Osteoblast (primary cell): ENCODE results near the gene FBXO47. TPM values are rescaled to one million over a fixed set of nuclear protein-coding genes. Genes with fewer than 3 reads are reported as not detected.
"Not testable (repeated sequence)": the region's sequence is repeated elsewhere in the genome, so short reads cannot be mapped to it uniquely, and the experiment has no call there.

ENCODE experiments used
- DNase-seq: peaks from one replicate; pipeline ENCODE4 v3.0.0; 2011; ENCODE audit warnings: low spot score, mixed read lengths; ENCODE audit not compliant: insufficient read length; ENCODE audit errors: missing footprints
- H2AFZ ChIP-seq: 2 replicates; pipeline ENCODE4 v1.6.0; 2011; ENCODE audit warnings: mild to moderate bottlenecking, low read length
- H3K27ac ChIP-seq: 2 replicates; pipeline ENCODE4 v1.5.1; 2011; ENCODE audit warnings: mild to moderate bottlenecking, low read depth, low read length, moderate library complexity
- H3K27me3 ChIP-seq: 2 replicates; pipeline ENCODE4 v1.6.0; 2012; ENCODE audit warnings: mild to moderate bottlenecking, control low read depth, inconsistent platforms, low read length, moderate library complexity; ENCODE audit not compliant: insufficient read depth
- H3K36me3 ChIP-seq: 2 replicates; pipeline ENCODE4 v1.5.1; 2011; ENCODE audit warnings: mild to moderate bottlenecking, low read length, control low read depth, moderate library complexity; ENCODE audit not compliant: insufficient read depth
- H3K4me1 ChIP-seq: 2 replicates; pipeline ENCODE4 v1.5.1; 2011; ENCODE audit warnings: mild to moderate bottlenecking, low read length, control low read depth, moderate library complexity; ENCODE audit not compliant: insufficient read depth
- H3K4me2 ChIP-seq: 2 replicates; pipeline ENCODE4 v1.6.0; 2011; ENCODE audit warnings: mild to moderate bottlenecking, low read length; ENCODE audit not compliant: insufficient read depth
- H3K4me3 ChIP-seq: fragments of 200-600 bp; sonication (generic); 3 replicates; pipeline ENCODE4 v1.5.1; 2012; ENCODE audit warnings: mild to moderate bottlenecking, low read length, inconsistent platforms; ENCODE audit not compliant: insufficient read depth
- H3K79me2 ChIP-seq: 2 replicates; pipeline ENCODE4 v1.6.0; 2012; ENCODE audit warnings: mild to moderate bottlenecking, low read length, control low read depth, inconsistent platforms; ENCODE audit not compliant: insufficient read depth
- H3K9me3 ChIP-seq: 2 replicates; pipeline ENCODE4 v1.5.1; 2011; ENCODE audit warnings: low read depth, low read length, control low read depth
- H4K20me1 ChIP-seq: 2 replicates; pipeline ENCODE4 v1.6.0; 2012; ENCODE audit warnings: mild to moderate bottlenecking, low read length, control low read depth; ENCODE audit not compliant: insufficient read depth
- CTCF ChIP-seq: IDR thresholded peaks from 2 replicates; pipeline ENCODE4 v1.5.1; 2011; ENCODE audit warnings: mild to moderate bottlenecking, low read depth, low read length, moderate library complexity; ENCODE audit errors: extremely low read depth
- total RNA-seq: library from RNA; depleted of rRNA; stranded (reverse); fragments of >200 nt; gene quantifications from 2 replicates; pipeline ENCODE4 v1.2.3, GENCODE V29; 2012

The FBXO47 gene
- total RNA-seq, 1 donor = not detected

GRCh38 chr17:38960402-38960801 is 6.8 kb downstream of the FBXO47 start:
- Histone ChIP-seq H3K4me2 (no peak overlapping the region), H3K36me3 (no peaks in the 10 kb centered on the region), H3K9me3 (no peaks in the 10 kb centered on the region), H3K4me1 (peaks cover 9% of the 10 kb centered on the region), H2AFZ (no peak overlapping the region), H3K4me3 (no peak overlapping the region), H3K27me3 (no peaks in the 10 kb centered on the region), H4K20me1 (no peaks in the 10 kb centered on the region), H3K79me2 (no peaks in the 10 kb centered on the region), H3K27ac (no peak overlapping the region)
- no peak for TF ChIP-seq CTCF
- no peak for DNase-seq

- TF ChIP-seq CTCF = no peak
- Histone ChIP-seq H3K79me2 (no peaks in the 10 kb centered on the region), H4K20me1 (no peaks in the 10 kb centered on the region), H3K4me3 (no peak overlapping the region), H3K27ac (no peak overlapping the region), H3K4me1 (peaks cover 9% of the 10 kb centered on the region), H3K27me3 (no peaks in the 10 kb centered on the region), H3K4me2 (no peak overlapping the region), H2AFZ (no peak overlapping the region), H3K9me3 (no peaks in the 10 kb centered on the region), H3K36me3 (no peaks in the 10 kb centered on the region)
- DNase-seq = no peak
Measured at GRCh38 chr17:38959508-38959907, 7.7 kb downstream of the FBXO47 start.

GRCh38 chr17:38958756-38959155 is 8.4 kb downstream of the FBXO47 start:
- Histone ChIP-seq H2AFZ (peak overlapping the region; percentile 10), H3K36me3 (no peaks in the 10 kb centered on the region), H3K79me2 (no peaks in the 10 kb centered on the region), H3K27ac (peak overlapping the region; percentile 48), H3K4me2 (no peak overlapping the region), H3K27me3 (no peaks in the 10 kb centered on the region), H4K20me1 (no peaks in the 10 kb centered on the region), H3K4me3 (no peak overlapping the region), H3K9me3 (no peaks in the 10 kb centered on the region), H3K4me1 (peaks cover 9% of the 10 kb centered on the region)
- TF ChIP-seq CTCF = no peak
- DNase-seq = no peak

GRCh38 chr17:38958326-38958725 is 8.9 kb downstream of the FBXO47 start:
- TF ChIP-seq CTCF = no peak
- Histone ChIP-seq H3K4me2 (no peak overlapping the region), H3K9me3 (no peaks in the 10 kb centered on the region), H3K79me2 (no peaks in the 10 kb centered on the region), H3K36me3 (no peaks in the 10 kb centered on the region), H4K20me1 (no peaks in the 10 kb centered on the region), H3K27me3 (no peaks in the 10 kb centered on the region), H3K4me1 (peaks cover 9% of the 10 kb centered on the region), H3K4me3 (no peak overlapping the region), H3K27ac (peak overlapping the region; percentile 48), H2AFZ (peak overlapping the region; percentile 65)
- DNase-seq = no peak

GRCh38 chr17:38953800-38954199 is 13.4 kb downstream of the FBXO47 start:
- not testable (repeated sequence) for H3K27ac ChIP-seq, H3K9me3 ChIP-seq, H3K4me2 ChIP-seq, DNase-seq, H2AFZ ChIP-seq, H3K4me3 ChIP-seq, H3K36me3 ChIP-seq, H3K79me2 ChIP-seq, H3K27me3 ChIP-seq, H3K4me1 ChIP-seq, H4K20me1 ChIP-seq
